ENCODE measurements around the gene SBK1.
"Not testable (repeated sequence)": the region's sequence is repeated elsewhere in the genome, so short reads cannot be mapped to it uniquely, and the experiment has no call there.

Gene SBK1

DNA sequence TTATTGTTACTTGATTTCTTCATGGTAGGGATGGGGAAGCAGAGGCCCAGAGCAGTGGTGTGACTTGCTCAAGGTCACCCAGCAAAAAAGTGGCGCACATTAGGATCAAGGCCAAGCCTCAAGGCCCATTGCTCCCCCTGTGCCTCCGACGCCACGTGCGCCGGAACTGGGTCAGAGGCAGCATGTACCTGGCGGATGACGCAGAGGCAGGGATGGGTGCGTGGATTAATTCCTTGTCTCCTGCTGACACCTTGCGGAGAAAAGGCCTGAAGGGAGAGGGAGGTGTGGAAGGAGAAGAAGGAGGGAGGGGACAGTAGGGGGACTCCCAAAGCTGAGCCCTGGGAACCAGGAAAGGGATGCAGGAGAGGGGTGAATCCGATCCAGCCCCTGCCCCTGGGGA, 18.5 kb downstream of the SBK1 start:
- DNase-seq = no peak

DNA sequence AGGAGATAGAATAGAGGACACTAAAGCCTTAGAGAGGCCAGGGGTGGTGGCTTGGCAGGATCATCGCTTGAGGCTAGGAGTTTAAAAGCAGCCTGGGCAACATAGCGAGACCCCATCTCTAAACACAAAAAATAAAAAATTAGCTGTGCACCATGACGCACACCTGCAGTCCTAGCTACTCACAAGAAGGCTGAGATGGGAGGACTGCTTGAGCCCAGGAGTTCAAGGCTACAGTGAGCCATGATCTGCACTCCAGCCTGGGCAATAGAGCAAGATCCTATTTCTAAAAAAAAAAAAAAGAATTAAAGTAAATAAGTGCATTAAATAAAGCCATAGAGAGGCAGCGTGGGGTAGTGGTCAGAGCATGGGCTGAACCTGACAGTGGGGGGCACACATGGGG, 19.1 kb downstream of the SBK1 start:
- DNase-seq = no peak

DNA sequence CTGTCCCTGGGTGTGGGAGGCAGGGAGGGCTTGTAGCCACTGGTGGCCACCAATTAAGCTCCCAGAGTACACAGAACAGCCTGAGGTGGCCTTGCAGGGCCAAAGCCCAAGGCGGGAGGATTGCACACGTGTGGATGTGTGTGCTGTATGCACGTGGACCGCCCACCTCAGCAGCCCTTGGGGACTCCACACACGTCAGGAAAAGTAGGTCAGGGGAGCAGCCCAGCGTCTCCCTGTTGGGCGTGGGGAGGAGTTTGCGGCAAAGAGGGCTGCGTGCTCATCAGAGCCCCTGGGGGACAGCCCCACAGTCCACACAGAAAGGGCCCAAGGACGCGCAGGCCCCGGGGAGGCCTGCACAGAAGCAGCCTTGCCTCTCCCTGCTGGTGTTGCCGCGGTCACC, 19.6 kb downstream of the SBK1 start:
- DNase-seq = no peak

DNA sequence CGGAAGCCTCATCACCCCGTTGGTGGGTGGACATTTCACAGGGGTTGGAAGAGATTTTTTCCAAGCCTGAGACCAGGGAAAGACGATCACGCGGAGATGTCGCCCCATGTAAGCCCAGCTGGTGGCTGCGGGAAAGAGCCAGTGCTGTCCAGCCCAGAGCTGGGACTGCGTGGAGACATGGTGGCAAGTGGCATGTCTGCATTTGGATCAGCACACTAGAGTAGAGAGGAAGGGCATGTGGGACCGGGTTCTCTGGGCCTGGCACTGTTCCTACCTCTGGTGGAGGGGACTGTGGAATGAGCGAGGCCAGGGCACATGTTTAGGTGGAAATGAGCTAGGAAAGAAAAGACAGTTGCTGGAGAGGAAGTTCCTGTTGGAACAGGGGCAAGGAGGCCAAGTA, 20.0 kb downstream of the SBK1 start:
- DNase-seq = no peak

DNA sequence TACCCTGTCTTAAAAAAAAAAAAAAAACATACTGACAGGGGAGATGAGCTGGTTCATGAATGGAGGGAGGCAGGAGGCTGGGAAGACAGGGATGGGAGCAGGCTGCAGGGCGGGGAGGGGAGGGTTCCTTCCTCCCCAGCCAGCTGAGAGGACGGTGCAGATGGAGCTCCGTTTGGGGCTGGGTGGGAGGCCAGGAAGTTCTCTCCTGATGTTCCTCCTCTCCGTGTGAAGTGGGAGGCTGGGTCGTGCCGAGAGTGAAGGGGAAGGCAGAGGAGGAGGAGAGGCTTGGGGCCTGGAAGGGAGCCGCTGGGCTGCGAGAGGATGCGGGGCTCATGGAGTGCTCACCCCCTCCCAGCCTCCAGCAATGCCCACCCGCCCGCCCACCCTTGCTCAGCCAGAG, 21.3 kb downstream of the SBK1 start:
- no peak for DNase-seq

DNA sequence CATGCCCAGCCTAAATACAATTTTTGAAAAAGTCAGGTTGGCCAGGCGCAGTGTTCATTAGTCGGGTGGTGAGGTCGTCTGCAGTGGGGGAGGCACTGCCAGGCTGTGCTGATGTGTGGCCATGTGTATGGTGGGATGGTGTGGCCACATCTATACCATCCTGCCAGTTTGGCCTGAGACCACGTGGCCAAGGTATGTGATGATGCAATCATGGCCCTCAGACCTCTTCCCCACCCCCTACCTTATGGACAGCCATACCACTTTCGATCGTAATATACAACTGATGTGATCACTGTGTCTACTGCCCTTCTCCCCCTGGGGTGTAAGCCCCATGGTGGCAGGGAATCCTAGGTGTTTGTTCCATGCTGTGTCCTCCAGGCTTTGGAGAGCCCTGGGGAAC, 23.7 kb downstream of the SBK1 start:
- no peak for DNase-seq

DNA sequence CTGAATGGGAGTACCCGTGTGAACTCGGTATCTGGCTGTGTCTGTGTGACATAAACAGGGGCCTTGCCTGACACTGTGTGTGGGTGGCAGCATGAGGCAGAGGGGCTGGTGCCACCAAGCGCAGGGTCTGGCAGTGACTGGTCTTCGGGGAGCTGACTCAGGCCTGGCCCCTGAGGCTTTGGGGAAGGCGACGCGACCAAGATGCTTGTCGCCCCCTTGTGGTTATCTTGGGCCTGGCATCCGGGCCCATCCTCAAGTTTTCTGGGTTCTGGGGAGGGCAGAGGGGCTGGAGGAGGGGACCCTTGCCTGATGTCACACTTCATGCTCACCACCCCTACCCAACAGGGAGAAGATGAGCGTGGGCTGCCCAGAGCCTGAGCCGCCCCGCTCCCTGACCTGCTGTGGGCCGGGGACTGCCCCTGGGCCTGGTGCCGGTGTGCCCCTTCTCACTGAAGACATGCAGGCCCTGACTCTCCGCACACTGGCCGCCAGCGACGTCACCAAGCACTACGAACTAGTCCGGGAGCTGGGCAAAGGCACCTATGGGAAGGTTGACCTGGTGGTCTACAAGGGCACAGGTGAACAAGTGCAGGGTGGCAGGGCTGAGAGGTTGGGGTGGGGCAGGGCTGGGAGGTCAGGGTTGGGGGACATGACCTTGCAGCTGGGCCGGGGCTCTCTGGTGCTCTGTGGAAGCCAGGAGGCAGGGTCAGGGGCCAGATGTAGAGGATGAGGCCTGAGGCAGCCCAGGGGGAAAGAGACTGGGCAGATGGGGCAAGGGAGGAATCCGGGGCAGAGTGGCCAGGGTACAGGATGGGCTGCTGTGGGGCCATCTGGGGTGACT, 24.9 kb downstream of the SBK1 start:
- DNase-seq = peak; percentile 12

DNA sequence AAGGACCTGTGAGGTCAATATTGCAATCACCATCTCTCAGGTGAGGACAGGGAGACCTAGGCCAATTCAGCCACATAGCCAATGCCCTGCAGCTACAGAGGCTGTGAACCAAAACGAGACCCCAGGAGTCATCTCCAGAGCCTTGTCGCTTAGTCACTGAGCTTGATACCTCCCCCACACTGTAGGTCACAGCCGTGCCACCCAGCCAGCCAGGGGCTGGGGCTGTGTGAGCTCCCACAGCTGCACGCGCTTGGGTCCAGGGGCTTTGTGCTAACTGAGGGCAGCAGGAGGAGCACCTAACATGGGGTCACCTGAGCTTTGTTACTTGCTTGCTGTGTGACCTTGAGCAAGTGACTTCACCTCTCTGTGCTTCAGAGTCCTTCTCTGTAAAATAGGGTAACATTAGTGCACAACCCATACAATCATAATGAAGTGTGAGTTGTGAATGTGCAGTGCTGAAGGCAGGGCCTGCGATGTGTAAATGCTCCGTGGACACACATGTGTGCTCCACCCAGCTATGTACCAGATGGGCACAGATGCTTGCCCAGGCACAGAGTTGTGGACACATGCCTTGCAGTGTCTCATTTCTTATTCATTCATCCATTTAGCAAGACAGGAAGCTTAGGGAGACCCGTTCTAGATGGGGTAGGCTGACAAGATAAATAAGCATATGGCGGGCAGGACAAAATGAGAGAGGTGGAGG, 25.9 kb downstream of the SBK1 start:
- no peak for DNase-seq

DNA sequence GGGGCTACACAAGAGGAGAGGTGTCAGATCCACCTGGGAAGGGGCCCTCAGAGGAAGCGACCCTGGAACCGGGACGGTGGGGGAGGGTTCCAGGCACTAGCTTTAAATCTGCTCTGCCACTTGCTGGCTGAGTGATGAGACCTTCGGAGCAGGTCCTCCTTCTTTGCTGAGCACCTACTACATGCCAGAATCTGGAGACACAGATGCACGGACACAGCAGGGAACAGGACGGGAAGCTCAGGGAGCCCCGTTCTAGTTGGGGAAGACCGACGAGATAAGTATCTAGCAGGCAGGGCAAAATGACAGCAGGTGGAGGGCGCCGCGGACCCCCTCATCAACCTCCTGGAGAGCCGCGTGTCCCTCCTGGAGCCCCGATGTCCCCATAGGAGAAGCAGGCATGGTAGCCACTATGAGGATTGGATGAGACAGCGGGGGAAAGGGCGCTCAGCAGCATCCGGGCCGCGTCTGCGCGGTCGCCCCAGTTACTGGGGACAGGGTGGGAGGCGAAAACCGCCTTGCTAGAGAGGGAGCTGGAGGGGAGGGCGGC, 27.2 kb downstream of the SBK1 start:
- DNase-seq = no peak

DNA sequence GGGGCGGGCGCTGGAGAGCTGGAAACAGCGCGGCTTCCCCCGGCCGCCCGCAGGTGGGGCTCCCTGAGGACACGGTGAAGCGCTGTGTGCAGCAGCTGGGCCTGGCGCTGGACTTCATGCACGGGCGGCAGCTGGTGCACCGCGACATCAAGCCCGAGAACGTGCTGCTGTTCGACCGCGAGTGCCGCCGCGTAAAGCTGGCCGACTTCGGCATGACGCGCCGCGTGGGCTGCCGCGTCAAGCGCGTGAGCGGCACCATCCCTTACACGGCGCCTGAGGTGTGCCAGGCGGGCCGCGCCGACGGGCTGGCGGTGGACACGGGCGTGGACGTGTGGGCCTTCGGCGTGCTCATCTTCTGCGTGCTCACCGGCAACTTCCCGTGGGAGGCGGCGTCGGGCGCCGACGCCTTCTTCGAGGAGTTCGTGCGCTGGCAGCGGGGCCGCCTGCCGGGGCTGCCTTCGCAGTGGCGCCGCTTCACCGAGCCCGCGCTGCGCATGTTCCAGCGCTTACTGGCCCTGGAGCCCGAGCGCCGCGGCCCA, 27.8 kb downstream of the SBK1 start:
- DNase-seq = no peak

DNA sequence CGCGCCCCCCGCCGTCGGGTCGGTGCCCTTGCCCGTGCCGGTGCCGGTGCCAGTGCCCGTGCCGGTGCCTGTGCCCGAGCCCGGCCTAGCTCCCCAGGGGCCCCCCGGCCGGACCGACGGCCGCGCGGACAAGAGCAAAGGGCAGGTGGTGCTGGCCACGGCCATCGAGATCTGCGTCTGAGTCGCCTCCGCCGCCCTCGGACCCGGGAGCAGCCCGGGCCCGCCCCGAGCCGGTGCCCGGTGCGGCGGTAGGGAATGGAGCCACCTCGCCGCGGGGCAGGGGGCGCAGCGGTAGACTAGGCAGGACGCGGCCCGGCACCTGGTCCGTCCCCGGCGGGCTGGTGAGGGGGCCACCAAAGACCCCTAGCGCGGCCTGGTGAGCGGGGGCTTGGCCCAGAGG, 28.4 kb downstream of the SBK1 start:
- no peak for DNase-seq

DNA sequence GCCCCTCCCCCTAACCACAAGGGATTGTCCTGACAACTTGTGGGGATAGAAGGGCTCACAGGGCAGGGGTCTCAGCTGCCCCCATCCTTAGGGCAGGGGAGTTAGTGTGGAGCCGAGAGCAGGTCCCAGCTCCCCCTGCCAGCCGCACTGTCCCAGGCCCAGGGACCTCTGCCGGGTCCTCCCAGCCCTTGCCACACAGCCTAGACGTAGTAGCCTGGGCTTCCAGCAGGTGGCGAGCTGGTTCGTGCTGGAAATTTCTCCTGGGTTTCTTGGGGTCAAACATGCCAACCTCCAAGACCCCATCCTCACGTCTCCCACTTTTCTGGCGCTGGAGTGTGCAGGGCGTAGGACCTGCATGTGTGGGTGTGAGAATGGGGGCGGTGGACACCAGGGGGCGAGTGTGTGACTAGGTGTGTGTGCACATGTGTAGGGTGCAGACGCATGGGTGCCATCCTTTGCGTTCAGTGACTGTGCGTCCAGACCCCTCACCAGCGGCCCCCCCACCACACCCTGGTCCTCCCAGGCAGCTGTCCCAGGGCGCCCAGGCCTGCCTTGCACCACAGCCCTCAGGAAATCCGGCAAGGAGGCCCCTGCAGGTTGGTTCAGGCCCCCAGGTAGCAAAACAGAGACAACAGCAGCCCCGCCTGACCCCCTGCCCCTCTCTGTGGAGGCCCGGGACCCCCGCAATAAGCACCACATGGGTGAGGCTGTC, 29.5 kb downstream of the SBK1 start:
- DNase-seq = no peak

DNA sequence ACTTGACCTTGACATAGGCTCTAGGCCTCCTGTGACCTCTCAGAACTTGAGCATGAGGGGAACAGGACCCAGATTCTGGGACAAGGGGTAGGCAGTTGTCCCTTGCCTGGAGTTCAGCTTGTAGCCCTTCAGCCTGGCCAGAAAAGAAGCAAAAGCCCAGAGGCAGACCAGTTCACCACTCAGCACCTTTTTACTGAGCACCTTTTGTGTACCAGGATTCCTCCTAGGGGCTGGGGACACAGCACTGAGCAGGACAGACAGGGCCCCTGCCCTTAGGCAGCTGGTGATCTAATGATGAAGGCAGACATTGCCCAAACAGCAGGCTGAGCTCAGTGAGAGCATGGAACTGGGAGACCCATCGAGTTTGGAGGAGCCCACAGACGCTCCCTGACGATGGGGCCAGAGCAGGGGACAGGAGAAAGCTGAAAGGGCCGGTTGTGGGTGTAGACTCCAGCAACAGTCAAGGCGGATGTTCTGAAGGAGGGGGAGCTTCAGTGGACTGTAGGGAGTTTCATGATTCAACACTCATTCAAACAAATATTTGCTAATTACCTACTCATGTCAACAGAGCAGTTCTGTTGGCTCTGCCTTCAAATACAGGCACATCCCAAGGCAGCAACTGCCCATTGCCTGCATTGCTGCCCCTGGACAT, 32.0 kb downstream of the SBK1 start:
- DNase-seq = no peak

DNA sequence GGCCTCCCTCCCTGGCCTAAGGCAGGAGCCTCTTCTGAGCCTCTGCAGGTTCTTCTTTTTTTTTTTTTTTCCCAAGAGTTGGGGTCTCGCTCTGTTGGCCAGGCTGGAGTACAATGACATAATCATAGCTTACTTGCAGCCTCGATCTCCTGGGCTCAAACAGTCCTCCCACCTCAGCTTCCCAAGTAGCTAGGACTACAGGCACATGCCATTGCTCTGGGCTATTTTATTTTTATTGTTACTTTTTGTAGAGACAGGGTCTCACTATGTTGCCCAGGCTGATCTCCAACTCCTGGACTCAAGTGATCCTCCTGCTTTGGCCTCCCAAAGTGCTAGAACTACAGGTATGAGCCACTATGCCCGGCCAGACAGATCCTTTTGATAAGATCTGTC, 32.6 kb downstream of the SBK1 start:
- no peak for DNase-seq

DNA sequence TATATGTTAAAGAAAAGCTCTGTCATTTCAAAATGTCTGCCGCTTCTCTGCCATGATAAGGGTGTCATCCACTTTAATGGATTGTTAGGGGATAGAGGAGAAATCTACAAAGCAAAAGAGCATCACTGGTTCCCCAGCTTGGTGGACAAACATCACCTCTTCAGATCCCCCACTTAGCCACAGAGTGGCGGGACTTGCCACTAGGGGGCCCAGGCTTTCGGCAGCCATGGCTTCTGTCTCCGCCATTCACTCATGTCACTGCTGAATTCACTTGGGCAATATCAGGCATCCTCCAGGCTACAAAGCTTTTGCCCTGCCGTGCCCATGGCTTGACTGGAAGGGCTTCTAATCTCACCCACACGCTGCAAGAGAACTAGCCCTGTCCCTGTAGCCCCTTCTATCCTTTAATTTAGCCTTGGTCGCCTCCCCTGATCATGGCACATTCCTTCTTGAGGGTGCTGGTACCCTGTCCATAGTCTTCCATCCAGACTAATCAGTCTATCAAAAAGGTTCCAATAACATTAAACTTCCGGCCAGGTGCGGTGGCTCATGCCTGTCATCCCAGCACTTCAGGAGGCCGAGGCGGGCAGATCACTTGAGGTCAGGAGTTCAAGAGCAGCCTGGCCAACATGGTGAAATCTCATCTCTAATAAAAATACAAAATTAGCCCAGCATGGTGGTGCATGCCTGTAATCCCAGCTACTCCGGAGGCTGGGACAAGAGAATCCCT, 34.7 kb downstream of the SBK1 start:
- DNase-seq = peak; percentile 34

DNA sequence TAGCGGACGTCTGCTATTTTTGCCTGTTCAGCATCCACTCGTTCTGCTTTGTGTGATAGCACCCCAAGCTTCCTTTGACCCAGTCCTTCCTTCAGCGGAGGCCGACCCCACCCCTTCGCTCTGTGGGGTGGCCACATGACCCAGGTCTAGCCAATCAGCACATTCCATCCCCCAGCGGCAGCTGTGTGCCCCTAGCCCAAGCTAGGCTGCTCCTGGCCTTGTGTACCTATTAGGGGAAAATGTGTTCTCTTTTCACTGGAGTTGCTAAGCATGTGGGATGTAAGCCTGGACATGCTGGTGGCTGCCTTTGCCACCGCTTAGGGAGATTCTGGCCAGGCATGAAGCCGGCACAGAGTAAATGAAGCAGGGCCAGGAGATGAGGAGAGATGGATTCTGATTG, 37.9 kb downstream of the SBK1 start:
- not testable (repeated sequence) for DNase-seq

DNA sequence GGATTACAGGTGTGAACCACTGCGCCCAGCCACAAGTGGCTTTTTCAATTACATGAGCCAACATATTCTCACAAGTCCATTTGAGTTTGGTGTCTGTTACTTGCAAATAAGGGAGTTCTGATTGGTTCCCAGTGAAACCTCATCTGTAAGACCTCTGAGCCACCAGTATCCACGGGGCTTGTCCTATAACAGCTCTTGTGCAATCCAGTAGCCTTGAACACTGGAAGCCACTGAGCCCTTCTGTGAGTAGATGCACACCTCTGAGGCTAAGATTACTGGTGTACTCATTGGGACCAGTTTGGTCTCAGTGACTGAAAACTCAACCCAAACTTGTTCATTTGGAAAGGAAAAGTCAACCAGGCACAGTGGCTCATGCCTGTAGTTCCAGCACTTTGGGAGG, 38.7 kb downstream of the SBK1 start:
- not testable (repeated sequence) for DNase-seq

DNA sequence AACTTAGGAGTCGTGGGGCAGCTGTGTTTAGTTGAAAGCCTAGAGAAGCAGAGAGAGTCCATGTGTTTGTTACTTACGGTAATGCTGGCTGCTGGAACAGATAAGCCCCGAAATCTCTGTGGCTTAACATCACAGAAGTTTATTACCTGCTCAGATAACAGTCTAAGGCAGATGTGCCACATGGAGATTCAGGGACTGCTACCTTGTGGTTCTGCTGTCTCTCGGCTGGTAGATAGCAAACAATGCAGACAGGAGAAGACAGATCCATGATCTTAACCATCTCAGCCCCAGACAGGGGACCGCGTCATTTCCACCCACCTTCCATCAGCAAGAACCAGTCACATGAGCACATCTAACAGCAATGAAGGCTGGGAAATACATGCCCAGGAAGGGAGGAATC, 40.3 kb downstream of the SBK1 start:
- DNase-seq = not testable (repeated sequence)

DNA sequence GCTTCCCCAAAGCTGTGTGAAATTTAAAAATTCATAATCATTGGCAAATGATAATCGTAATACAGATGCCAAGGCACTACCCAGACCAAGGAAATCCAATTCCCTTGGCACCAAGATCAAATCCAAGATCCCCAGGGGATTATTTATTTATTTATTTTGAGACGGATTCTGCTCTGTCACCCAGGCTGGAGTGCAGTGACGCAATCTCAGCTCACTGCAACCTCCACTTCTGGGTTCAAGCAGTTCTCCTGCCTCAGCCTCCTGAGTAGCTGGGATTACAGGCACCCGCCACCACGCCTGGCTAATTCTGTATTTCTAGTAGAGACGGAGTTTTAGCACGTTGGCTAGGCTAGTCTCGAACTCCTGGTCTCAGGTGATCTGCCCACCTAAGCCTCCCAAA, 43.4 kb downstream of the SBK1 start:
- not testable (repeated sequence) for DNase-seq

DNA sequence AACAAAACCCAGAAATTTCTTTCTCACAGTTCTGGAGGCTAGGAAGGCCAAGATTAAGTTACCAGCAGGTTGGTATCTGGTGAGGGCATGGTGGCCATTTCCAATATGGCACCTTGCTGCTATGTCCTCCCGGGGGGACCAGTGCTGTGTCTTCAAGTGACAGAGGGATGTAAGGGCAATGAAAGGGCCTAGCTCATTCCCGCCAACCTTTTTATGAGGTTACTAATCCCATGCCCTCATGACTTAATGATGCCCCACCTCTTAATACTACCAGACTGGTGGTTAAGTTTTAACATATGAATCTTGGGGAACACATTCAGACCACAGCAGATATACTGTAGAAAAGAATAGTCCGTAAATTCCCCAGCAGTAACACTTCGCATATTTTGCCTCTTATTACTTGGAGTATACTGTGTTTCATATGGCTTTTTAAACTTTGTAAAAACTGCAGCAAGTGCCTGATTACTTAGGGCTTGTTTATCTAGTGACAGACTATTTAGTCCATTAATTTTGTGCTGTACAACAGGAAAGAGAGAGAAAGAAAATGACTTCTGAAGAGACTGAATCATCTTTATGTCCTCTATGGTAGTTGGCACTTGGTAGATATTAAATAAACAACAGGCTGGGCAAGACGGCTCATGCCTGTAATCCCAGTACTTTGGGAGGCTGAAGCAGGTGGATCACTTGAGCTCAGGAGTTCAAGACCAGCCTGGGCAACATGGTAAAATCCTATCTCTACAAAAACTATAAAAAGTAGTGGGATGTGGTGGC, 44.8 kb downstream of the SBK1 start:
- not testable (repeated sequence) for DNase-seq

DNA sequence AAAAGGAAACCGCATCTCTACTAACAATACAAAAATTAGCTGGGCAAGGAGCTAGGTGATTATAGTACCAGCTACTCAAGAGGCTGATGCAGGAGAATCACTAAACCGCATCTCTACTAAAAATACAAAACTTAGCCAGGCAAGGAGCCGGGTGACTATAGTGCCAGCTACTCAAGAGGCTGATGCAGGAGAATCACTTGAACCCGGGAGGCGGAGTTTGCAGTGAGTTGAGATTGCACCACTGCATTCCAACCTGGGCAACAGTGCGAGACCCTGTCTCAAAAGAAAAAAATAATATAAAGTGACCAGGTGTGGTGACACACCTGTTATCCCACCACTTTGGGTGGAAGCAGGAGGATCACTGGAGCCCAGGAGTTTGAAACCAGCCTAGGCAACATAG, 45.9 kb downstream of the SBK1 start:
- not testable (repeated sequence) for DNase-seq
